ENCODE measurements around the gene BMS1.
A peak's percentile ranks its signal among the peaks of the same experiment; 100 is the strongest.
"Not testable (repeated sequence)": the region's sequence is repeated elsewhere in the genome, so short reads cannot be mapped to it uniquely, and the experiment has no call there.

BMS1 gene

DNA sequence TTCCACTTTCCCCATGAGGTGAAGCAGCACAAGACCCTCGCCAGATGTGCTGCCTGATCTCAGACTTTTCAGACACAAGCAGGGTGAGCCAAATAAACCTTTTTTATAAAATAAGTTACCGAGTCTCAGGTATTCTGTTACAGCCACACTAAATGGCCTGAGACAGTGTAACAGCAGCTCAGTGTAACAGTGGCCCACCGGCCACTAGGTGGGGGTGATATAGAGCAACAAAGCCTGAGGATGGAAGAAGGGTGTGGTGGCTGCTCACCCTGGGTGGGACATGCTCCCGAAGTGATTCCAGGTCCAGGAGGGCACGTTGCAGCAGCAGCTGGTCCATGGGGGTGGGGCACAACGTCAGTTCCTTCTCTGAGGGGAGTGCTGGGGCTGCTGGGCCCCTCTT lies 44.6 kb downstream of the BMS1 start:
- H3K4me3 Mint-ChIP-seq, result no peak overlapping the region
- no peaks in the 10 kb centered on the region for H3K27me3 Mint-ChIP-seq
- ATAC-seq, result no peak

DNA sequence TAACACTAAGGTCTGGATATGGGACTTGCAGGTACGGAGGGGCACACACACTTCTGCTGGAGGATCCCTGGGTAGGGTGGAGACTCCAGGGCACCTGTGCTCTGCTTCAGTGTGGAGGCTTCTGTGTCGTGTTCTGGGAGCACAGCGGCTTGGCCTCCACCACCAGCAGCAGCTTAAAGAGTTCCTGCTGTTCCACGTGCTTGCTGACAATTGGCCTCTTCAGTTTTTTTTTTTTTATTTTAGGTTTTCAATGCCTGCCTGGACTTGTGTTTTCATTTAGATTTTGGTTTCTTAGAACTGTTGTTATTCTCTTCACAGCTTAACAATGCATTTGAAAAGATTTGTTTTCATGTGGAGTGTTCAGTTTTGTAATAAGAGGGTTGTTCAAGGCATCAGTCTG lies 45.8 kb downstream of the BMS1 start:
- not testable (repeated sequence) for H3K9me3 Mint-ChIP-seq, ATAC-seq, H3K4me1 Mint-ChIP-seq, H3K4me3 Mint-ChIP-seq, H3K27ac Mint-ChIP-seq, H3K27me3 Mint-ChIP-seq, DNase-seq

More for the DNA sequence above, 44.6 kb downstream of the BMS1 start:
- Mint-ChIP-seq H3K4me1 (no peaks in the 10 kb centered on the region), H3K27ac (peak overlapping the region in 1 of 2 donors; percentile 74), H3K9me3 (no peaks in the 10 kb centered on the region)
- DNase-seq, result no peak

DNA sequence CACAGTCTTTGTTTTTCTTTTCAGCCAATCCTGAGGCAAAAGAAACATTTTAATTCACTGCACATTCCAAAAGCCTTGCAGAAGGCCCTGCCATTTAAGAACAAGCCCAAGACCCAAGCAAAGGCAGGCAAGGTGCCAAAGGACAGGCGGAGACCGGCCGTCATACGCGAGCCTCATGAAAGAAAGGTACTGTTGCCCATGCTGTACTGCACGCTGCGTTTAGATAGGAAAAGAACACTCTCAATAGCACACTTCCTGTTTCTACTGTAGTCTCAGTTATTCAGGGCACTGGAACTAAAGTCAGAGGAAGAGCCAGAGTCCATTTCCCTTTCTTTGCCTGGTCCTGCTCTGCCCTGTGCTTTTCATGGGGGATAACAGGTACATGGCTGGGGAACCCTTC lies 47.6 kb downstream of the BMS1 start:
- Mint-ChIP-seq H3K27ac (no peak overlapping the region), H3K9me3 (no peaks in the 10 kb centered on the region), H3K4me1 (no peaks in the 10 kb centered on the region), H3K27me3 (no peaks in the 10 kb centered on the region), H3K4me3 (no peak overlapping the region)
- no peak for DNase-seq
- no peak for ATAC-seq

DNA sequence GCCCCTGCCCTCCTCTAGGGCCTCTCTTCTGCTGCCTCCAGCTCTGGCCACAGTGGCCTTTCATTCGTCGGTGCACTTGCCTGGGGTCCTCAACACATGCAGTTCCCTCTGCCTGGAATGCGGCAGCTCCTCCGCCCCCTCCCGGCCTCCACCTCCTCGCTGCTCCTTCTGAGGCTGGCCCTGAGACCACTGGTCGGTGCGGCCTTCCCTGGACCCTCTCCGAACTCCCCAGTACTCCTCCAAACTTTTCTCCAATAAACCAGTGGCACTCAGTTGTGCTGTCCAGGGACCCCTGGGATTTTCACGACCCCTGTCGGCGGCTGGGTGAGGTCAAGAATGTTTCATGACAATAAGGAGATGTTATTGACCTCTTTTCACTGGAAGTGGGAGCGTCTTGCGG lies 53.5 kb downstream of the BMS1 start:
- H3K9me3 Mint-ChIP-seq, result no peaks in the 10 kb centered on the region
- no peaks in the 10 kb centered on the region for H3K4me1 Mint-ChIP-seq
- no peak overlapping the region for H3K4me3 Mint-ChIP-seq
- no peak overlapping the region for H3K27ac Mint-ChIP-seq
- DNase-seq (no peak), ATAC-seq (no peak)
- peaks cover 42% of the 10 kb centered on the region for H3K27me3 Mint-ChIP-seq

DNA sequence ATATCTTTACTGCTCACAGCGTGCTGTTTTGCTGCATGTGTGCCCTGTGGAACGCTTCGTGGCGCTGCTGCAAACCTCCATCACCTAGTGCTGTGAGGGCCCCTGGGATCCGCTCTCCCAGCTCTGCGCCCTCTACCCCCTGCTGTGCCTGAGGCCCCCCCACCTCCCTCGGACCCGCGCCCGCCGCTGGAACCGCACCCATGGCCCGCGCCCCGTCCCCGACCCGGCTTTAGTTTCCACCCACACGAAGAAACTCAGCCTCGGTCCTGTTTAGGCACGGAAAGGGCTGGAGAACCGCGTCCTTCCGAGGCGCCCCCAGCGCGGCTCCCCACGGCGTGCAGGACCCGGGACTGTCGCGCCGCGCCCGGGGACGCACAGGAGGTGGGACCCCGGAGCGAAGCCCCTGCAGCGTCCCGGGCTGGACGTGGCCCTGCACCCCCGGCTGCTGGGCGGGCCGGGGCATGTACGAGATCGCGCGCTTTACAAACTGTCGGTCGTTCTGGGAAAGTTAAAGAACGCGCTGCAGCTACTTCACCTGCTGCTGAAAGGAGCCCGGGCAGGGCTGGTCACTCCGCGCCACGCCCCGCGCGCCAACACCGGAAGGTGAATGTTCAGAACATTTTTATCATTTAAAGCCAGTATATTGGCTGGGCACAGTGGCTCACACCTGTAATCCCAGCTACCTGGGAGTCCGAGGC lies 54.3 kb downstream of the BMS1 start:
- Mint-ChIP-seq H3K27me3 (peaks cover 44% of the 10 kb centered on the region), H3K4me1 (no peaks in the 10 kb centered on the region), H3K27ac (no peak overlapping the region), H3K9me3 (no peaks in the 10 kb centered on the region), H3K4me3 (peak overlapping the region in 1 of 2 donors; percentile 56)
- DNase-seq, result no peak
- peak; percentile 56 for ATAC-seq

DNA sequence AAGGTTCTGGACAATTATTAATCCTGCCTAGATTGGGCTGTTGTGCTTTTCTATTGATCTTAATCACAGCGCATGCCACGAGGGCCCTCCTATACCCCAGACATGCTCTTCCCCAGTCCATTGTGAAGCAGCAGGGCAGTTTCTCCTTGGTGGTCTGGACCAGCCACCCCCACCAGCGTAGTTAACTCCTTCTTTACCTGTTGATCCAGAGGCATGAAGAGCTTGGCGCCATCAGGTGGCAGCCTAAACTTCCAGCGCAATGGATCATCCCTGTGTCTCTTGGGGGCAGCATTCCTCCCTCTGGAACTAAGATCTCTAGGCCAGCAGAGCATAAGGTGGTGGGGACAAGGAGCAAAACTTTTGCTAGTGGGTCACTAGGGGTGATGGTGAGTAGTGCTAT lies 62.2 kb downstream of the BMS1 start:
- H3K27ac Mint-ChIP-seq, H3K4me3 Mint-ChIP-seq, H3K9me3 Mint-ChIP-seq, H3K4me1 Mint-ChIP-seq, DNase-seq, ATAC-seq: not testable (repeated sequence)
- H3K27me3 Mint-ChIP-seq, result peaks cover 37% of the 10 kb centered on the region

DNA sequence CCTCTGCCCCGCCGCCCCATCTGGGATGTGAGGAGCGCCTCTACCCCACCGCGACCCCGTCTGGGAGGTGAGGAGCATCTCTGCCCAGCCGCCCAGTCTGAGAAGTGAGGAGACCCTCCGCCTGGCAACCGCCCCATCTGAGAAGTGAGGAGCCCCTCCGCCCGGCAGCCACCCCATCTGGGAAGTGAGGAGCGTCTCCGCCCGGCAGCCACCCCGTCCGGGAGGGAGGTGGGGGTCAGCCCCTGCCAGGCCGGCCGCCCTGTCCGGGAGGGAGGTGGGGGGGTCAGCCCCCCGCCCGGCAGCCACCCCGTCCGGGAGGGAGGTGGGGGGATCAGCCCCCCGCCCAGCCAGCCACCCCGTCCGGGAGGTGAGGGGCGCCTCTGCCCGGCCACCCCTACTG lies 64.7 kb downstream of the BMS1 start:
- H3K9me3 Mint-ChIP-seq, H3K4me1 Mint-ChIP-seq, H3K27ac Mint-ChIP-seq, DNase-seq, ATAC-seq, H3K4me3 Mint-ChIP-seq: not testable (repeated sequence)
- peaks cover 30% of the 10 kb centered on the region for H3K27me3 Mint-ChIP-seq

DNA sequence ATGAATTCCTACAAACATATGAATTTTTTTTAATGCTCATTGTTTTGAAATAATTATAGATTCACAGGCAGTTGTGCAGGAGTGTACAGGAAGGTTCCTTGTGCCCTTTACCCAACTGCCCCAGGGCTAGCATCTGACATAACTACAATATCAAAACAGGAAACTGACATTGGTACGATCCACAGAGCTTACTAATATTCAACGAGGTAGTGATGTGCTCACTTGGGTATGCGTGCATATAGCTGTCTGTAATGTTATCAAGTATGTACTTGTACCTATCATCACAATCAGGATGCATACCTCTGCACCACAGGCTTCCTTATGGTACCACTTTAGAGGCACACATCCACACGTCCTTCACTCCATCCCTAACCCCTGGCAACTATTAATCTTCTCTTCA lies 68.3 kb downstream of the BMS1 start:
- Mint-ChIP-seq H3K4me3 (no peak overlapping the region), H3K27ac (no peak overlapping the region), H3K4me1 (no peaks in the 10 kb centered on the region), H3K9me3 (no peaks in the 10 kb centered on the region), H3K27me3 (peaks cover 31% of the 10 kb centered on the region)
- ATAC-seq (no peak), DNase-seq (no peak)

DNA sequence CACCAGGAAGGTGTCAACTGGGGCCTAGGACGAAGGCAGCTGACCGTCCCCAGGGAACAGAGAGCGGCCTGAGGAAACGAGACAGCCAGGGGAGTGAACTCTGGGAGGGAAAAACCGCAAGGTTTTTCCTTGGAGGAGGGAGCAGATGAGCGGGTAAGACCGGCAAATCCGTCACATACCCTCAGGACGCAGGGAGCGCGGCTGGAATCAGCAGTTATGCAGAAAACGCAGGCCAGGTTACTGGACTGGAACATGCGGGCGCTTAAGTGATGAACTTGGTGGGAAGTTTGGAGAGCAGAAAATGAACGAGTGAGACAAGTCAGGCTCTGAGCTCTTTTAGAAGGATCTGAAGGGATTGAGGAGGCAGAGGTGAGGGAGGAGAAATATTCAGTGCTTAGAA lies 76.7 kb downstream of the BMS1 start:
- no peak overlapping the region for H3K27ac Mint-ChIP-seq
- no peak for ATAC-seq
- H3K4me1 Mint-ChIP-seq, result no peaks in the 10 kb centered on the region
- no peaks in the 10 kb centered on the region for H3K9me3 Mint-ChIP-seq
- peaks cover 50% of the 10 kb centered on the region for H3K27me3 Mint-ChIP-seq
- no peak for DNase-seq
- H3K4me3 Mint-ChIP-seq, result no peak overlapping the region

DNA sequence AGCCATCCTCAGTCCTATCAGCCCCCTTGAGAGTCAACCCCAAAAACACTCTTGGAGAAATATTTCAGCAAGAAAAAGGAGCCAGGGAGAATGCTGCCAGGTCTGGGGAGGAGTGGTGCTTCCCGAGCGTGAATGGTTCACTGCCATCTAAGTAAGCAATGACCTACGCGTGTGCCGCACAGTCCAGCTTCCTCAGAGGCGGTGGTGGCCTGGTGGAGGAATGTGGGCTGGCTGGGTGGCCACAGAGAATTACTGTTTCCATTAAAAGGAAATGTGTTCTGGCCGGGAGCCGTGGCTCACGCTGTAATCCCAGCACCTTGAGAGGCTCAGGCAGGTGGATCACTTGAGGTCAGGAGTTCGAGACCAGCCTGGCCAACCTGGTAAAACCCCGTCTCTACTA lies 77.4 kb downstream of the BMS1 start:
- H3K4me3 Mint-ChIP-seq, ATAC-seq: not testable (repeated sequence)

DNA sequence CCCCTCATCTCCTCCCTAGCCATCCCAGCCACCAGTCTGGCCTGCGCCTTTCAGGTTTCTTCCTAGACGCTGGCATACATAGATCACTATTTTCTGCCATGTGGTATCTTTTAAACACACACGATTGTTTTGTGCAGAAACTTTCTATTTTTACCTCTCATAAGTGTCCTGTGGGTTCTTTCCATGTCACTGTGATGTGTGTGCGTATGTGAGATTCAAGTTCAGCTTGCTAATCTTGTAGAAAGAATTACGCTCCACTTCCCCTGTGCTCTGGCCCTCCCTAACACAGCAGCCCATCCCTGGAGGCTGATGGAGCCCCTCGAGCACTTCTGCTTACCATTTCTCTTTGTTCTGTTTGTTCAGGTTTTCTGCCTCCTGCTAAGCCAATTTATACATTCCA lies 80.2 kb downstream of the BMS1 start:
- H3K9me3 Mint-ChIP-seq, ATAC-seq: not testable (repeated sequence)

More for the DNA sequence above, 77.4 kb downstream of the BMS1 start:
- H3K4me1 Mint-ChIP-seq, H3K27ac Mint-ChIP-seq, H3K9me3 Mint-ChIP-seq, DNase-seq: not testable (repeated sequence)
- H3K27me3 Mint-ChIP-seq, result peaks cover 50% of the 10 kb centered on the region

DNA sequence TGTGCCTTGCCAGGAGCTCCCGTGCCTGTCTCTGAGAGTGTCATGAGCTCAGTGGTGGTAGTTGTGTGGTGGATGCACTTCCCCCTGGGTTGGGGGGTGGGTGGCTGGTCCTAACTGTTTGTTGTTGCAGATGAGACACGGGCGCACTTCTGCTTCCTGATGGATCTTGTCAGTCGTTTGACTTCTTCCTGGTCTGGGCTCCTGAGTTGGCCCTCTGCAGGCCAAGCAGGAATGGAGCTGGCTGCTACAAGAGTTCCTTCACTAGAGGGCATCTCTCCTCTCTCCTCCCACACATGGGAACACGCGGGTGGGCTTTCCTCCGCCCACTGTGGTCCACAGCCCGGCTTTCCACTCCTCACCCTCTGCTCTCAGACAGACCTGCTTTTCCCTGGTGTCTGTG lies 82.0 kb downstream of the BMS1 start:
- Mint-ChIP-seq H3K4me1 (peaks cover 8% of the 10 kb centered on the region), H3K9me3 (no peaks in the 10 kb centered on the region), H3K4me3 (no peak overlapping the region), H3K27me3 (peaks cover 42% of the 10 kb centered on the region), H3K27ac (no peak overlapping the region)
- ATAC-seq, result no peak
- no peak for DNase-seq

More for the DNA sequence above, 80.2 kb downstream of the BMS1 start:
- not testable (repeated sequence) for H3K27ac Mint-ChIP-seq, DNase-seq, H3K4me1 Mint-ChIP-seq, H3K4me3 Mint-ChIP-seq
- peaks cover 42% of the 10 kb centered on the region for H3K27me3 Mint-ChIP-seq

DNA sequence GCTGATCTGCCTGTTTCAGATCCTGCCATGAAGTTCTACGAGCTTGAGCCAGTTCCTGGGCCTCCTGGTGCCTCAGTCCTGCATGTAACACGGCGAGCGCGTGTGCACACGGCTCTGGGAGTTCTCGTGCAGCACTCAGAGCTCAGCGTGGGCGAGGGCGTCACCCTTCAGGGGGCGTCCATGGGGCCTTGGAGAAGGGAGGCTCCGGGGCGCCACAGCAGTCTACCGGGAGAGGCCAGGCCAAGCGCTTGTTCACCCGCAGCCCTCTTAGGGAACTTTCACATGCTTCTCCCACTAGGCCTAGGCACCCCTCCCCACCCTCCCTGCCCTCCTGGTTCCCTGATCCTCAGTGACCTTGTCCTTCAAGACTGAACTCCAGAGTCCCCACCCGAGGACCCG lies 83.1 kb downstream of the BMS1 start:
- no peak overlapping the region for H3K27ac Mint-ChIP-seq
- no peak overlapping the region for H3K4me3 Mint-ChIP-seq
- peaks cover 42% of the 10 kb centered on the region for H3K27me3 Mint-ChIP-seq
- H3K9me3 Mint-ChIP-seq, result no peaks in the 10 kb centered on the region
- H3K4me1 Mint-ChIP-seq, result peaks cover 8% of the 10 kb centered on the region
- ATAC-seq (no peak), DNase-seq (no peak)

DNA sequence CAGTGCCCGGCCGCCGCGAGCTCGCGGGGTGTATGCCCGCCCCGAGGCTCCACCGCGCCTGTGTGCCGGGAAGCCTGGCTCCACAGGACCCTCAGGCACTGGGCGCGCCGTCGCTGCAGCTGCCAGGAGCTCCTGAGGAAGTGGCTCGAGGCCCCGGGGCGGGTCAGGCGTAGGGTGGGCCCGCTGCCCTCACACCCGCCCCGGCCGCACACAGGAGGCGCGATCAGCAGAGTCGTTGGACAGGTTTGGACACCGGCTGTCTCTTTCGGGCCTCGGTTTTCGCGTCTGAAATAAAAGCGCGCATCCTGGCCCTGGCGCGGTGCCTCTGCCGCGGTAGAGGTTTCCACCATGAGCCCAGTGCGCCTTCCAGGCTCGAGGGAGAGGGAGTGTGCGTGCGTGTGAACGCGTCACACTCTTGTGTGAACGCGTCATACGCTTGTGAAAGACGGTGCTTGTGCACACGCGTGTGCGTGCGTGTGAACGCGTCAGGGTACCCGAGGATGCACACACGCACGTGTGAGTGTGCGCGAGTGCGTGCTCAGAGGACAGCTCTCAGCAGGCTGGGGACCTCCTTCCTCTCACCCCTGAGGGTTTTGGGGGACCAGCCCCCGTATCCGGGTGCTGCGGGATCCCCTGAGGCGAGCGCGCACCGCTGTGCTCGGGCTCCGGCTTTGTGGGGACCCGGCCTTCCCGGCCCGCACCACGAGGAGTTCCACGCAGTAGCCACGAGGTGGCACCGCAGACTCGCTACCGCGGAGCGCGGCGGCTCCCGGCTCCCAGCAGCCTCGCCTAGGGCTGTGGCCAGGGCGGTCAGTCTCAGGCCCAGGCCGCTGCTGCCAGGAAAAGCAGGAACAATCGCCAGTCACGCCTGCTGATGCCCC lies 83.8 kb downstream of the BMS1 start:
- Mint-ChIP-seq H3K4me3 (peak overlapping the region; percentile 43 to 55), H3K27me3 (peaks cover 42% of the 10 kb centered on the region), H3K9me3 (no peaks in the 10 kb centered on the region), H3K4me1 (peaks cover 8% of the 10 kb centered on the region), H3K27ac (no peak overlapping the region)
- ATAC-seq (peak; percentile 89), DNase-seq (peak; percentile 55 to 56)

DNA sequence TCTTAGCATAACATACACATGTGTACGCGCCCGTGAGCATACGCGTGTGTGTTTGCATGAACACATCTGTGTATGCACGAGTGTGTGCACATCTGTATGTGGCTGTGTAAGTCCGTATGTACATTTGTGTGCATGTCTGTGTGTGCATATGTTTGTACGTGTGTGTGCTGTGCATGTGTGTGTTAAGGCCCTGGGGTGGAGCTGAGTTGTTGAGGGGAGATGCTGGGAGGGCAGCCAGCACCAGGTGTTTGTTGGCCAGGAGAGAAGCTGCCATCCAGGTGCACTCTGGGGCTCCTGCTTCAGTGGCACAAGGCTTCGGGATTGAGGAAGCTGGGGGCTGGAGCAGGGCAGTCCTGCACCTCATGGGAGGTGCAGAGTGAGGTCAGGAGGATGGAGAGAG lies 85.0 kb downstream of the BMS1 start:
- Mint-ChIP-seq H3K27me3 (peaks cover 32% of the 10 kb centered on the region), H3K4me1 (peaks cover 8% of the 10 kb centered on the region), H3K9me3 (no peaks in the 10 kb centered on the region), H3K27ac (no peak overlapping the region), H3K4me3 (no peak overlapping the region)
- ATAC-seq (no peak), DNase-seq (no peak)

DNA sequence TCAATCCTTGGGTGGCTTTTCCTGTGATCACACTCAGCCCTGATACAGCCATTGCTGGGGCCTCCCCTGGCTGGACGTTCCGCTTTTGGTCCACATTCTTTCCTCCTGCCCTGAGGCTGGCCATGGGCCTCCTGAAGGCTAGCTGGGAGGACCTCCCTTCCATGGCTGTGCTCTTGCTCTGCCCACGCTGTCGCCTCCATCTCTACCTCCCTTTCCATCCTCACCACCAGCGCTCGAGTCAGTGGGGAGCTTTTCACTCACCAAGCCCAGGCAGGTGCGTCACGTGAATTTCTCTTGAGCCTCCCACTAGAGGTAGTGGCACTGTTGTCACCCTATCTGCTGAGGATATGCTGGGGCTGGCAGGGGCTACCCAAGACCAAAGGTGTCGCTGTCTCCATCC lies 85.9 kb downstream of the BMS1 start:
- Mint-ChIP-seq H3K4me3 (no peak overlapping the region), H3K9me3 (no peaks in the 10 kb centered on the region), H3K27me3 (peaks cover 23% of the 10 kb centered on the region), H3K4me1 (peaks cover 8% of the 10 kb centered on the region), H3K27ac (no peak overlapping the region)
- ATAC-seq, result no peak
- no peak for DNase-seq
